ENCODE data around the gene HACD2. TPM values are rescaled to one million over a fixed set of nuclear protein-coding genes. Genes with fewer than 3 reads are reported as not detected.

Gene HACD2
- total RNA-seq, 1 experiment from 2014 or later: 97.7 TPM

DNA sequence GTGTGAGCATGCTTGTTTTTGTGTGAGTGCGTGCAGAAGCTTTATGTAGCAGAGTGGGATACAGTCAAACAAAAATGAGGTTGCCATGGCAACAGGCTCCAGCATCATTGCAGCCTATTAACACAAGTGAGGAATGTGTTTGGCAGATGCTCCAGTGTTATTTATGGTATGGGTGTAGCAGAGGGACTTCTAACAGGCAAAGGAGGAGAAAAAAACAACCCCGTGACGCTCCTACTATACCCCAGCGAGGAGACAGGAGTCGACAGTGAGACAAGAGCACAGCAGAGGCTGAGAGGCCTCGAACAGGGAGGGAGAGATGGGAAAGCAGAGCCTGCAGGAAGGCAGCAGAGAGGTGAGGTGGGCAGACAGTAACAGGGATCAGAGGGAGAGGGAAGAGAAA lies 140.8 kb downstream of the HACD2 start:
- POLR2A ChIA-PET: no interaction called here
- no peak overlapping the region for H3K27ac Mint-ChIP-seq (ENCODE audit: low read depth, unreplicated experiment)
- no peak overlapping the region for H3K4me3 Mint-ChIP-seq (ENCODE audit: unreplicated experiment)
- no peaks in the 10 kb centered on the region for H3K36me3 Mint-ChIP-seq (ENCODE audit: insufficient read depth, unreplicated experiment)
- CTCF ChIA-PET: no interaction called here
- no TSS peak for BruUV-seq (replicated peaks)
- TF ChIP-seq, protein P1, sequence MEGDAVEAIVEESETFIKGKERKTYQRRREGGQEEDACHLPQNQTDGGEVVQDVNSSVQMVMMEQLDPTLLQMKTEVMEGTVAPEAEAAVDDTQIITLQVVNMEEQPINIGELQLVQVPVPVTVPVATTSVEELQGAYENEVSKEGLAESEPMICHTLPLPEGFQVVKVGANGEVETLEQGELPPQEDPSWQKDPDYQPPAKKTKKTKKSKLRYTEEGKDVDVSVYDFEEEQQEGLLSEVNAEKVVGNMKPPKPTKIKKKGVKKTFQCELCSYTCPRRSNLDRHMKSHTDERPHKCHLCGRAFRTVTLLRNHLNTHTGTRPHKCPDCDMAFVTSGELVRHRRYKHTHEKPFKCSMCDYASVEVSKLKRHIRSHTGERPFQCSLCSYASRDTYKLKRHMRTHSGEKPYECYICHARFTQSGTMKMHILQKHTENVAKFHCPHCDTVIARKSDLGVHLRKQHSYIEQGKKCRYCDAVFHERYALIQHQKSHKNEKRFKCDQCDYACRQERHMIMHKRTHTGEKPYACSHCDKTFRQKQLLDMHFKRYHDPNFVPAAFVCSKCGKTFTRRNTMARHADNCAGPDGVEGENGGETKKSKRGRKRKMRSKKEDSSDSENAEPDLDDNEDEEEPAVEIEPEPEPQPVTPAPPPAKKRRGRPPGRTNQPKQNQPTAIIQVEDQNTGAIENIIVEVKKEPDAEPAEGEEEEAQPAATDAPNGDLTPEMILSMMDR (IDR thresholded peaks at IDR 0.05; ENCODE audit: unreplicated experiment): no peak
- intact Hi-C loops (cut with micrococcal nuclease): no loop called here
- DNase-seq (ENCODE audit: unreplicated experiment): no peak
- no peaks in the 10 kb centered on the region for H3K9me3 Mint-ChIP-seq (ENCODE audit: unreplicated experiment)
- peaks cover 57% of the 10 kb centered on the region for H3K27me3 Mint-ChIP-seq (ENCODE audit: insufficient read depth, unreplicated experiment)
- H3K4me1 Mint-ChIP-seq (ENCODE audit: insufficient read depth, unreplicated experiment): no peaks in the 10 kb centered on the region

DNA sequence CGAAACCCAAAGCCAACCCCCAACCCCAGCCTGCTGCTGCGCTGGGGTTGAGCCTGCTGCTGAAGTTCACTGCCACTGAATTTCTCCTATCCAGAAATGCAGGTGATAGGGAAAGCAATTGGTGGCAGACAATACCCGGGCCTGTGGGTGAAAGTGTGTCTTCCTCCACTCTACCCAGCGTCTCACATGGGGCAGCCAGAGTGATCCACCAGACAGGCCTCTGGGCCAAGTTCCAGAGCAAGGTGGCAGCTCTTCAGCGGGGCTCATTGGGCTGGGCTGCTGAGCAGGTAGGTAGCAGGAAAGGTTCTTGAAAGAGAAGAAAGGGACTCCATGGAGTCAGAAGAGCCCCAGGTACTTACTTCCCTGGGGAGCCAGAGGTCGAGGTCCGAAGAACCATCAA lies 141.9 kb downstream of the HACD2 start:
- Mint-ChIP-seq H3K36me3 (ENCODE audit: insufficient read depth, unreplicated experiment) (no peaks in the 10 kb centered on the region), H3K27me3 (ENCODE audit: insufficient read depth, unreplicated experiment) (peaks cover 68% of the 10 kb centered on the region), H3K9me3 (ENCODE audit: unreplicated experiment) (no peaks in the 10 kb centered on the region), H3K27ac (ENCODE audit: low read depth, unreplicated experiment) (no peak overlapping the region), H3K4me3 (ENCODE audit: unreplicated experiment) (no peak overlapping the region), H3K4me1 (ENCODE audit: insufficient read depth, unreplicated experiment) (no peaks in the 10 kb centered on the region)
- TF ChIP-seq, protein P1 (IDR thresholded peaks at IDR 0.05; ENCODE audit: unreplicated experiment): no peak
- intact Hi-C loops (cut with micrococcal nuclease): no loop called here
- POLR2A ChIA-PET: no interaction called here
- no TSS peak for BruUV-seq (replicated peaks)
- CTCF ChIA-PET: interaction anchor here (0.6 kb wide), 1 partner anchor 594 kb away, joined by 3 read pairs; no protein-coding TSS in a partner anchor
- DNase-seq (ENCODE audit: unreplicated experiment): no peak

DNA sequence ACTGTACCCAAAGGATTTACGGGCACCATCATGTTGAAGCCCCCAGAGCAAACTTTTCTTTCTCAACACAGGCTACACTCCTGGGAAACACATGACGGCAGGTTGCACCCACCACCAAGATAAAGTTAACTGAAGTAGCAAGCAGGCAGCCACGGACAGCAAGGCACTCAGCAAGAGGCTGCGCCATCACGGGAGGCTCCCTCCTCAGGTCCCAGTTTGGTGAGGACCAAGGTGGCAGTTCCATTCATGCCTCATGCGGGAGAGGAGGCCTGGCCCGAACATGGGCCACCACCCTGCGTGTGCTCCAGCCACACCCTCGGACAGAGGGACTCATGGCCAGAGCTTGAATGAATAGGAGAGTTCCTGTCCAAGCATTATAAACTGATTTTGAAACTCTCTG lies 142.7 kb downstream of the HACD2 start:
- H3K4me1 Mint-ChIP-seq (ENCODE audit: insufficient read depth, unreplicated experiment): no peaks in the 10 kb centered on the region
- TF ChIP-seq, protein P1 (IDR thresholded peaks at IDR 0.05; ENCODE audit: unreplicated experiment): no peak
- intact Hi-C loops (cut with micrococcal nuclease): no loop called here
- H3K4me3 Mint-ChIP-seq (ENCODE audit: unreplicated experiment): no peak overlapping the region
- H3K36me3 Mint-ChIP-seq (ENCODE audit: insufficient read depth, unreplicated experiment): no peaks in the 10 kb centered on the region
- peaks cover 72% of the 10 kb centered on the region for H3K27me3 Mint-ChIP-seq (ENCODE audit: insufficient read depth, unreplicated experiment)
- BruUV-seq (replicated peaks): no TSS peak
- DNase-seq (ENCODE audit: unreplicated experiment): no peak
- ChIA-PET CTCF (interaction anchor here (0.6 kb wide), 1 partner anchor 17 kb away, joined by 4 read pairs; no protein-coding TSS in a partner anchor), POLR2A (no interaction called here)
- H3K9me3 Mint-ChIP-seq (ENCODE audit: unreplicated experiment): no peaks in the 10 kb centered on the region
- no peak overlapping the region for H3K27ac Mint-ChIP-seq (ENCODE audit: low read depth, unreplicated experiment)

Other genes with a start within 250 kb of the HACD2 start
- gene ADCY5, start 136.0 kb downstream of the HACD2 start, total RNA-seq (2022): not detected in 2 replicates

All from MCF 10A (cell line).